CD8-positive, alpha-beta memory T cell (primary cell): ENCODE results near the gene EGFR. TPM values are rescaled to one million over a fixed set of nuclear protein-coding genes. Genes with fewer than 3 reads are reported as not detected.

Experiments
- CTCF ChIA-PET: fragments of 350-600 bp; sonication (Branson Sonifier 250); formaldehyde crosslinking; loops from one replicate; lab custom pipeline; 2021; ENCODE audit warnings: antibody characterized with exemption; lab: Charles Lee
- POLR2A ChIA-PET: fragments of 350-600 bp; sonication (Branson Sonifier 250); formaldehyde crosslinking; loops from one replicate; lab custom pipeline; 2021; ENCODE audit warnings: antibody characterized with exemption; lab: Charles Lee
- DNase-seq, 5 donors: peaks; one replicate each; pipeline versions ENCODE4 v3.0.0 to v3.0.0-alpha.2; 2020 to 2022; ENCODE audit warnings: mixed read lengths in 1 of 5
- H3K27ac ChIP-seq: one replicate; pipeline ENCODE4 v1.7.0; 2013; ENCODE audit warnings: low read depth, mild to moderate bottlenecking, low read length, moderate library complexity
- H3K27me3 ChIP-seq: 2 replicates; pipeline ENCODE4 v1.7.0; 2013; ENCODE audit warnings: low read length, mild to moderate bottlenecking; ENCODE audit not compliant: insufficient read depth, poor library complexity, severe bottlenecking
- H3K36me3 ChIP-seq: 2 replicates; pipeline ENCODE4 v1.7.0; 2013; ENCODE audit warnings: mild to moderate bottlenecking, low read length, moderate library complexity; ENCODE audit not compliant: insufficient read depth
- H3K4me1 ChIP-seq: 2 replicates; pipeline ENCODE4 v1.7.0; 2013; ENCODE audit warnings: mild to moderate bottlenecking, low read length, moderate library complexity; ENCODE audit not compliant: insufficient read depth
- H3K4me3 ChIP-seq: 2 replicates; pipeline ENCODE4 v1.7.0; 2013; ENCODE audit warnings: mild to moderate bottlenecking, low read length
- H3K9me3 ChIP-seq: 2 replicates; pipeline ENCODE4 v1.7.0; 2013; ENCODE audit warnings: mild to moderate bottlenecking, low read length
- H3K27ac Mint-ChIP-seq, 8 donors: one replicate each; pipeline ENCODE4 v1.8.0; 2020 to 2021; ENCODE audit warnings: mixed read lengths in 8 of 8, mild to moderate bottlenecking in 6 of 8, inconsistent platforms in 3 of 8, moderate library complexity in 3 of 8
- H3K27me3 Mint-ChIP-seq, 2 donors: one replicate each; pipeline ENCODE4 v1.8.0; 2020 to 2021; ENCODE audit warnings: mixed read lengths in 2 of 2, mild to moderate bottlenecking in 1 of 2, moderate library complexity in 1 of 2
- H3K36me3 Mint-ChIP-seq, 3 donors: one replicate each; pipeline ENCODE4 v1.8.0; 2020 to 2021; ENCODE audit warnings: mixed read lengths in 3 of 3, inconsistent platforms in 1 of 3, mild to moderate bottlenecking in 1 of 3
- H3K4me1 Mint-ChIP-seq, 3 donors: one replicate each; pipeline ENCODE4 v1.8.0; 2020 to 2021; ENCODE audit warnings: mixed read lengths in 3 of 3, inconsistent platforms in 1 of 3, mild to moderate bottlenecking in 1 of 3
- H3K4me3 Mint-ChIP-seq, 7 donors: one replicate each; pipeline ENCODE4 v1.8.0; 2020 to 2021; ENCODE audit warnings: mixed read lengths in 7 of 7, mild to moderate bottlenecking in 6 of 7, moderate library complexity in 4 of 7, inconsistent platforms in 2 of 7
- H3K9me3 Mint-ChIP-seq, 5 donors: one replicate each; pipeline ENCODE4 v1.8.0; 2020 to 2022; ENCODE audit warnings: mixed read lengths in 5 of 5, mild to moderate bottlenecking in 3 of 5, moderate library complexity in 2 of 5, inconsistent platforms in 1 of 5
- polyA plus RNA-seq: library from polyadenylated mRNA; unstranded; fragments of 300-500 nt; fragmentation: Illumina TruSeq; gene quantifications from one replicate; pipeline ENCODE4 v1.2.3, GENCODE V29; 2021
- total RNA-seq, 2 experiments: library from RNA; stranded (reverse); gene quantifications; one replicate each; pipeline ENCODE4 v1.2.3, GENCODE V29; 2021

The EGFR gene
- total and polyA plus RNA-seq, 3 experiments from 2014 or later, result not detected

- Histone ChIP-seq H3K27ac (no peak overlapping the region), H3K9me3 (no peaks in the 10 kb centered on the region), H3K27me3 (no peaks in the 10 kb centered on the region), H3K4me3 (no peak overlapping the region), H3K36me3 (no peaks in the 10 kb centered on the region), H3K4me1 (no peaks in the 10 kb centered on the region)
- Mint-ChIP-seq H3K9me3 (peaks cover 0 to 5% (median 0%) of the 10 kb centered on the region in 5 donors), H3K4me3 (no peak overlapping the region), H3K36me3 (peaks cover 0 to 3% (median 1%) of the 10 kb centered on the region in 3 donors), H3K27me3 (peaks cover 24 to 56% of the 10 kb centered on the region in 2 donors), H3K27ac (no peak overlapping the region), H3K4me1 (peaks cover 2 to 4% (median 3%) of the 10 kb centered on the region in 3 donors)
- no peak for DNase-seq
- ChIA-PET CTCF (no interaction called here), POLR2A (no interaction called here)
Observed at GRCh38 chr7:55019191-55019690, 424 bp downstream of the EGFR start.

DNA sequence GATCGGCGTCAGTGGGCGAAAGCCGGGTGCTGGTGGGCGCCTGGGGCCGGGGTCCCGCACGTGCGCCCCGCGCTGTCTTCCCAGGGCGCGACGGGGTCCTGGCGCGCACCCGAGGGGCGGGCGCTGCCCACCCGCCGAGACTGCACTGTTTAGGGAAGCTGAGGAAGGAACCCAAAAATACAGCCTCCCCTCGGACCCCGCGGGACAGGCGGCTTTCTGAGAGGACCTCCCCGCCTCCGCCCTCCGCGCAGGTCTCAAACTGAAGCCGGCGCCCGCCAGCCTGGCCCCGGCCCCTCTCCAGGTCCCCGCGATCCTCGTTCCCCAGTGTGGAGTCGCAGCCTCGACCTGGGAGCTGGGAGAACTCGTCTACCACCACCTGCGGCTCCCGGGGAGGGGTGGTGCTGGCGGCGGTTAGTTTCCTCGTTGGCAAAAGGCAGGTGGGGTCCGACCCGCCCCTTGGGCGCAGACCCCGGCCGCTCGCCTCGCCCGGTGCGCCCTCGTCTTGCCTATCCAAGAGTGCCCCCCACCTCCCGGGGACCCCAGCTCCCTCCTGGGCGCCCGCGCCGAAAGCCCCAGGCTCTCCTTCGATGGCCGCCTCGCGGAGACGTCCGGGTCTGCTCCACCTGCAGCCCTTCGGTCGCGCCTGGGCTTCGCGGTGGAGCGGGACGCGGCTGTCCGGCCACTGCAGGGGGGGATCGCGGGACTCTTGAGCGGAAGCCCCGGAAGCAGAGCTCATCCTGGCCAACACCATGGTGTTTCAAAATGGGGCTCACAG, 1.1 kb downstream of the EGFR start:
- H3K27me3 ChIP-seq, result no peaks in the 10 kb centered on the region
- Mint-ChIP-seq H3K9me3 (peaks cover 0 to 5% (median 0%) of the 10 kb centered on the region in 5 donors), H3K27ac (no peak overlapping the region), H3K27me3 (peaks cover 23 to 62% of the 10 kb centered on the region in 2 donors), H3K36me3 (peaks cover 0 to 3% (median 1%) of the 10 kb centered on the region in 3 donors), H3K4me1 (peaks cover 2 to 4% (median 3%) of the 10 kb centered on the region in 3 donors), H3K4me3 (no peak overlapping the region)
- H3K27ac ChIP-seq, result no peak overlapping the region
- no peak for DNase-seq
- no peaks in the 10 kb centered on the region for H3K36me3 ChIP-seq
- CTCF ChIA-PET, result no interaction called here
- no peak overlapping the region for H3K4me3 ChIP-seq
- H3K9me3 ChIP-seq, result no peaks in the 10 kb centered on the region
- H3K4me1 ChIP-seq, result no peaks in the 10 kb centered on the region
- POLR2A ChIA-PET, result no interaction called here

DNA sequence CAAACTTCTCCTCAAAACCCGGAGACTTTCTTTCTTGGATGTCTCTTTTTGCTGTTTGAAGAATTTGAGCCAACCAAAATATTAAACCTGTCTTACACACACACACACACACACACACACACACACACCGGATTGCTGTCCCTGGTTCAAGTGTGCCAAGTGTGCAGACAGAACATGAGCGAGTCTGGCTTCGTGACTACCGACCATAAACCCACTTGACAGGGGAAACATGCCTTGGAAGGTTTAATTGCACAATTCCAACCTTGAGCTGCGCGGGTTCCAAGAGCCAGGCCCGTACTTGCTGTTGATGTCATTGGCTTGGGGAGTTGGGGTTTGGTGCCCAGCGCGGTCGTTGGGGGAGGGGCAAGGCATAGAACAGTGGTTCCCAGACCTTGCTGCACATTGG, 1.7 kb downstream of the EGFR start:
- Histone ChIP-seq H3K36me3 (no peaks in the 10 kb centered on the region), H3K4me1 (no peaks in the 10 kb centered on the region), H3K9me3 (no peaks in the 10 kb centered on the region), H3K4me3 (no peak overlapping the region), H3K27me3 (no peaks in the 10 kb centered on the region), H3K27ac (no peak overlapping the region)
- H3K4me3 Mint-ChIP-seq, result peak overlapping the region in 2 of 7 donors; percentile 23 to 37
- peaks cover 25 to 60% of the 10 kb centered on the region in 2 donors for H3K27me3 Mint-ChIP-seq
- H3K9me3 Mint-ChIP-seq, result peaks cover 0 to 5% (median 0%) of the 10 kb centered on the region in 5 donors
- peak overlapping the region in 1 of 8 donors; percentile 57 for H3K27ac Mint-ChIP-seq
- DNase-seq, result no peak
- CTCF ChIA-PET, result no interaction called here
- POLR2A ChIA-PET, result no interaction called here
- peaks cover 2 to 4% (median 3%) of the 10 kb centered on the region in 3 donors for H3K4me1 Mint-ChIP-seq
- peaks cover 0 to 3% (median 1%) of the 10 kb centered on the region in 3 donors for H3K36me3 Mint-ChIP-seq

DNA sequence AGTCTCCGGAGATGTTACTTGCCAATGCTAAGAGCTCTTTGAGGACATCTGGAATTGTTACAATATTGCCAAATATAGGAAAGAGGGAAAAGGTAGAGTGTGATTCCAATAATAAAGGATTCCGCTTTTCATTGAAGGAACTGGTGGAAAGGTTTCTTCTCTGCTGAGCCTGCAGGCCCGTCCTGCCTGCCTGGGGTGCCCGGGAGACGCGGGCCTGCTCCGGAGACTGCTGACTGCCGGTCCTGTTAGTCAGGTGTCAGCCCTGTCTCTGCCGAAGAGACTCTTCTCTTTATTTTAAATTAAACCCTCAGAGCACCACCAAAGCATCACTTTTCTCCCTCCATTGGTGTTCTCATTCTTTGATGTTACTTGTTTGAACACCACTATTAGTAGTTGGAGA, 2.2 kb downstream of the EGFR start:
- Histone ChIP-seq H3K4me1 (no peaks in the 10 kb centered on the region), H3K27ac (no peak overlapping the region), H3K9me3 (no peaks in the 10 kb centered on the region), H3K4me3 (no peak overlapping the region), H3K36me3 (no peaks in the 10 kb centered on the region), H3K27me3 (no peaks in the 10 kb centered on the region)
- peak overlapping the region in 1 of 8 donors; percentile 2 for H3K27ac Mint-ChIP-seq
- peaks cover 0 to 3% (median 1%) of the 10 kb centered on the region in 3 donors for H3K36me3 Mint-ChIP-seq
- peaks cover 2 to 4% (median 3%) of the 10 kb centered on the region in 3 donors for H3K4me1 Mint-ChIP-seq
- peaks cover 0 to 5% (median 0%) of the 10 kb centered on the region in 5 donors for H3K9me3 Mint-ChIP-seq
- POLR2A ChIA-PET, result no interaction called here
- DNase-seq, result no peak
- H3K4me3 Mint-ChIP-seq, result peak overlapping the region in 3 of 7 donors; percentile 30 to 39 (median 37)
- CTCF ChIA-PET, result no interaction called here
- H3K27me3 Mint-ChIP-seq, result peaks cover 25 to 57% of the 10 kb centered on the region in 2 donors

- H3K27ac ChIP-seq, result no peak overlapping the region
- no peaks in the 10 kb centered on the region for H3K36me3 ChIP-seq
- H3K4me1 Mint-ChIP-seq, result peaks cover 2 to 4% (median 3%) of the 10 kb centered on the region in 3 donors
- no peak overlapping the region for H3K4me3 Mint-ChIP-seq
- H3K36me3 Mint-ChIP-seq, result peaks cover 0 to 3% (median 1%) of the 10 kb centered on the region in 3 donors
- H3K27me3 ChIP-seq, result no peaks in the 10 kb centered on the region
- H3K4me3 ChIP-seq, result no peak overlapping the region
- CTCF ChIA-PET, result interaction anchor here (0.9 kb wide), 1 partner anchor 14 kb away, joined by 3 read pairs; no protein-coding TSS in a partner anchor
- peaks cover 0 to 5% (median 0%) of the 10 kb centered on the region in 5 donors for H3K9me3 Mint-ChIP-seq
- no peak for DNase-seq
- H3K27me3 Mint-ChIP-seq, result peaks cover 23 to 52% of the 10 kb centered on the region in 2 donors
- no peaks in the 10 kb centered on the region for H3K4me1 ChIP-seq
- no peaks in the 10 kb centered on the region for H3K9me3 ChIP-seq
- POLR2A ChIA-PET, result no interaction called here
- H3K27ac Mint-ChIP-seq, result no peak overlapping the region
Observed at GRCh38 chr7:55022002-55022985, 3.5 kb downstream of the EGFR start.

GRCh38 chr7:55023841-55024505, 5.2 kb downstream of the EGFR start:
- Histone ChIP-seq H3K4me3 (no peak overlapping the region), H3K27ac (no peak overlapping the region), H3K27me3 (no peaks in the 10 kb centered on the region), H3K4me1 (no peaks in the 10 kb centered on the region), H3K9me3 (no peaks in the 10 kb centered on the region), H3K36me3 (no peaks in the 10 kb centered on the region)
- H3K36me3 Mint-ChIP-seq, result peaks cover 0 to 1% (median 0%) of the 10 kb centered on the region in 3 donors
- H3K9me3 Mint-ChIP-seq, result no peaks in the 10 kb centered on the region
- no peak for DNase-seq
- peaks cover 0 to 4% (median 3%) of the 10 kb centered on the region in 3 donors for H3K4me1 Mint-ChIP-seq
- no peak overlapping the region for H3K4me3 Mint-ChIP-seq
- POLR2A ChIA-PET, result no interaction called here
- no peak overlapping the region for H3K27ac Mint-ChIP-seq
- CTCF ChIA-PET, result no interaction called here
- peaks cover 13 to 41% of the 10 kb centered on the region in 2 donors for H3K27me3 Mint-ChIP-seq

DNA sequence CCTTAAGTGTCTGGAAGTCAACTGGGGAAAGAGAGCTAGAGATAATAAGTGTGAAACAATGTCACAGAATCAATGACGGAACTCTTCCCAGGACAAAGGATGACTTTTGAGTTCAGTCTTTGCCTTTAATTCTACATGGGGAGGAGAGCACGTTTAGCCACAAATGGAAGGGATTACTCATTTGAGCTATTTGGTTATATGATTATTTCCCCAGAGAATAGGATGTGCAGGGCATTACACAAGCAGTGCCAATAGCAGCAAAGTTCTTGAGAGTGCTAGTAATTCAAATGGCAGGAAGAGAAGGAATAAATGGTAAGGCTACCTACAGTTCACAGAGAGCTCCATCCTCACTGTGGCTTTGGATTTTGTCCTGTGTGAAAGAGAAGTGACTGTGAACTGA, 6.0 kb downstream of the EGFR start:
- POLR2A ChIA-PET, result no interaction called here

More for the DNA sequence above, 6.0 kb downstream of the EGFR start:
- Mint-ChIP-seq H3K4me1 (peaks cover 0 to 4% (median 3%) of the 10 kb centered on the region in 3 donors), H3K9me3 (no peaks in the 10 kb centered on the region), H3K27ac (no peak overlapping the region), H3K27me3 (peaks cover 15 to 41% of the 10 kb centered on the region in 2 donors), H3K36me3 (peaks cover 0 to 1% (median 0%) of the 10 kb centered on the region in 3 donors), H3K4me3 (no peak overlapping the region)
- no peak overlapping the region for H3K27ac ChIP-seq
- no peak for DNase-seq
- CTCF ChIA-PET, result no interaction called here
- no peaks in the 10 kb centered on the region for H3K36me3 ChIP-seq
- no peak overlapping the region for H3K4me3 ChIP-seq
- H3K27me3 ChIP-seq, result no peaks in the 10 kb centered on the region
- no peaks in the 10 kb centered on the region for H3K9me3 ChIP-seq
- H3K4me1 ChIP-seq, result no peaks in the 10 kb centered on the region
